ENCODE data around the gene NDUFB10.
A peak's percentile ranks its signal among the peaks of the same experiment; 100 is the strongest.
"Not testable (repeated sequence)": the region's sequence is repeated elsewhere in the genome, so short reads cannot be mapped to it uniquely, and the experiment has no call there.

Gene NDUFB10

GRCh38 chr16:1961651-1962067 lies 2.3 kb downstream of the NDUFB10 start:
- Histone ChIP-seq H3K9me3 (ENCODE audit: control insufficient read depth, low read length) (no peaks in the 10 kb centered on the region), H3K27me3 (ENCODE audit: control insufficient read depth, insufficient read depth, low read length) (no peaks in the 10 kb centered on the region), H3K27ac (no peak overlapping the region), H3K4me3 (ENCODE audit: low read depth, low read length) (no peak overlapping the region), H3K79me2 (no peaks in the 10 kb centered on the region), H2AFZ (no peak overlapping the region), H3K4me1 (peaks cover 10% of the 10 kb centered on the region), H3K4me2 (ENCODE audit: low read length) (no peak overlapping the region), H3K9ac (no peak overlapping the region), H3K36me3 (ENCODE audit: control insufficient read depth, insufficient read depth, low read length) (no peaks in the 10 kb centered on the region)
- no peak for TF ChIP-seq CTCF (IDR thresholded peaks at IDR 0.05)

DNA sequence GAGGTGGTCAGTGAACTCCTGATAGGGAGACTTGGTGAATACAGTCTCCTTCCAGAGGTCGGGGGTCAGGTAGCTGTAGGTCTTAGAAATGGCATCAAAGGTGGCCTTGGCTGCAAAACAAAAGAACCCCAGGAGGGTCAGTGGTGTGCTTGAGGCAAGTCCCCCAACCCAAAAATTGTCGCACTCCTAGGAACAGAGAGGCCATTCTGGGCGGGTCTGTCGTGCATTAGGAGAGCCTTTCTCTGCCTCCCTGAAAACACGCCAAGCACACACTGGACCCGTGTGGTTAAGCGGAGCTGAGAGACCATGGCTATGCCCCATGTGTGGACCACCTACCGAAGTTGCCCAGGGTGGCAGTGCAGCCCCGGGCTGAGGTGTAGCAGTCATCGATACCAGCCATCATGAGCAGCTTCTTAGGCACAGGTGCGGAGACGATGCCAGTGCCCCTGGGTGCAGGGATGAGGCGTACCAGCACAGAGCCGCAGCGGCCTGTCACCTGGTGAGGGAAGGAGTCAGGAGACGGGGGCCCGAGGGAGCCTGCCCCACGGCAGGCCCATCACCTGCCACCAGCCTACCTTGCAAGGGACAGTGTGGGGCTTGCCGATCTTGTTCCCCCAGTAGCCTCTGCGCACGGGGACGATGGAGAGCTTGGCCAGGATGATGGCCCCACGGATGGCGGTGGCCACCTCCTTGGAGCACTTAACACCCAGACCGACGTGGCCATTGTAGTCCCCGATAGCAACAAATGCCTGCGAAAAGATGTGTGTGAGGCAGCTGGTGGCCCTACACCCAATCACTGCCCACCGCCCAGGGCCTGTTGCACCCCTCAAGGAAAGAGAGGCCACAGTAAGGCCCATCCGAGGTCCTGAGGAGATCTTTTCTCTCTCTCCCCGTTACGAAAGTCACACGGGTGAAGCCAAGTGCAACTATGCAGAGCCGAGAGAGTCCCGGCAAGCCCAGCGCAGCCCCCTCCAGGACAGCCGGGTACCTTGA lies 3.1 kb downstream of the NDUFB10 start:
- H2AFZ ChIP-seq; H3K9ac ChIP-seq; H3K4me2 ChIP-seq (ENCODE audit: low read length); H3K4me3 ChIP-seq (ENCODE audit: low read depth, low read length); H3K27me3 ChIP-seq (ENCODE audit: control insufficient read depth, insufficient read depth, low read length); H3K9me3 ChIP-seq (ENCODE audit: control insufficient read depth, low read length); H3K27ac ChIP-seq; H3K79me2 ChIP-seq; H3K36me3 ChIP-seq (ENCODE audit: control insufficient read depth, insufficient read depth, low read length): not testable (repeated sequence)
- peaks cover 10% of the 10 kb centered on the region for H3K4me1 ChIP-seq

DNA sequence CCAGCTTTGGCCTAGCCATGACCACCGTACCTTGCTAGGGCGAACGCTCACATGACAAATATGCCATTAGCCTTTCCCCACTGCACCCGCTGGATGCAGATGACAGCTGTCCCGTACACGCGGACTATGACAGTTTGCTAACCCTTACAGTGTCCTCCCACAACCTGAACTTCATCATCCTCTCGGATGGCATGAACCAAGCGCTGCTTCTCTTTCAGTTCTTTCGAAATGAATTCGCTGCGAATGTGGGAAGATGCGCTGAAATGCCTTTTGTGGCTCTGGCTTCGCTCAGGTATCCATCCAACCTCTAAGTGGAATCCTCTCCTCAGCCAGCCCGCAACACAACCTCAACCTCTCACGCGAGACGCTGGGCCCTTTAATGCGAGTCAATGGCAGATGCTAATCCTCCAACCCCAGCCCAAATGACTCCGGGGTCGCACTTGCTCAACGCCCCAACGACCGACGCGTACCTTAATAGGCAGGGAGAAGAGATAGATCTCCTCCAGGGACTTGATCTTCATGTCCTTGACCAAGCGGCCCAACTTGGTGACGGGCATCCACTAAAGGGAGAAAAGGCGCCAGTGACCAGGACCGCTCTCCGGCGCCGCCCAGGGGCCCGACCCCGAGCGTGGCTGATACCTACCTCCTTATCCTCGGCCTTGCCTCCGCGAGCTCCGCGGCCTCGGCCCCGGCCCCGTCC lies 4.6 kb downstream of the NDUFB10 start:
- Histone ChIP-seq H3K27me3 (ENCODE audit: control insufficient read depth, insufficient read depth, low read length) (no peaks in the 10 kb centered on the region), H3K9ac (no peak overlapping the region), H3K79me2 (no peaks in the 10 kb centered on the region), H3K9me3 (ENCODE audit: control insufficient read depth, low read length) (no peaks in the 10 kb centered on the region), H3K27ac (peak overlapping the region; percentile 84), H3K4me1 (peaks cover 9% of the 10 kb centered on the region), H3K4me2 (ENCODE audit: low read length) (peak overlapping the region; percentile 73), H3K4me3 (ENCODE audit: low read depth, low read length) (peak overlapping the region; percentile 94), H3K36me3 (ENCODE audit: control insufficient read depth, insufficient read depth, low read length) (no peaks in the 10 kb centered on the region), H2AFZ (peak overlapping the region; percentile 84)
- TF ChIP-seq CTCF (IDR thresholded peaks at IDR 0.05), result no peak

- peak within 1 kb of the TSS; percentile 39 for H3K9ac ChIP-seq
- no peak for TF ChIP-seq CTCF (IDR thresholded peaks at IDR 0.05)
- H3K79me2 ChIP-seq, result no peaks in the 10 kb centered on the region
- no peaks in the 10 kb centered on the region for H3K27me3 ChIP-seq (ENCODE audit: control insufficient read depth, insufficient read depth, low read length)
- peak within 1 kb of the TSS; percentile 94 for H3K4me3 ChIP-seq (ENCODE audit: low read depth, low read length)
- H3K36me3 ChIP-seq (ENCODE audit: control insufficient read depth, insufficient read depth, low read length), result no peaks in the 10 kb centered on the region
- H3K27ac ChIP-seq, result peak within 1 kb of the TSS; percentile 84
- peak within 1 kb of the TSS; percentile 73 for H3K4me2 ChIP-seq (ENCODE audit: low read length)
- H3K9me3 ChIP-seq (ENCODE audit: control insufficient read depth, low read length), result no peaks in the 10 kb centered on the region
- H2AFZ ChIP-seq, result peak within 1 kb of the TSS; percentile 84
- H3K4me1 ChIP-seq, result peaks cover 6% of the 10 kb centered on the region
These were observed 5.4 kb downstream of the NDUFB10 start, which contains the start of gene RPS2 for GRCh38 chr16:1964506-1965395. Gene RPS2, minus strand, starts transcription at chr16:1964826. Its CDS starts 201 bp downstream, at chr16:1964625.

Measured in parathyroid adenoma (tissue), 2 donors.